HFF-Myc (cell line): Measurements from ENCODE around the gene FLACC1.

ENCODE experiments used
- DNase-seq: peaks from one replicate; pipeline ENCODE4 v3.0.0-alpha.2; 2011; ENCODE audit warnings: low read depth; ENCODE audit errors: extremely low read depth
- H3K4me3 ChIP-seq: replicated peaks from 2 replicates; pipeline ENCODE4 v1.5.1; 2011; ENCODE audit warnings: low read depth, mild to moderate bottlenecking, control low read depth, low read length
- CTCF ChIP-seq: IDR thresholded peaks from 2 replicates; pipeline ENCODE4 v1.5.1; 2012; ENCODE audit warnings: mild to moderate bottlenecking, low read depth, low read length, control low read depth; ENCODE audit errors: missing control alignments

Gene FLACC1

GRCh38 chr2:201280191-201281040 lies 76.7 kb downstream of the FLACC1 start:
- TF ChIP-seq CTCF, result no peak
- H3K4me3 ChIP-seq, result no peak overlapping the region
- no peak for DNase-seq

- no peak for DNase-seq
- no peak for TF ChIP-seq CTCF
- H3K4me3 ChIP-seq, result no peak overlapping the region
These were observed 78.1 kb downstream of the FLACC1 start for GRCh38 chr2:201279079-201279478.

DNA sequence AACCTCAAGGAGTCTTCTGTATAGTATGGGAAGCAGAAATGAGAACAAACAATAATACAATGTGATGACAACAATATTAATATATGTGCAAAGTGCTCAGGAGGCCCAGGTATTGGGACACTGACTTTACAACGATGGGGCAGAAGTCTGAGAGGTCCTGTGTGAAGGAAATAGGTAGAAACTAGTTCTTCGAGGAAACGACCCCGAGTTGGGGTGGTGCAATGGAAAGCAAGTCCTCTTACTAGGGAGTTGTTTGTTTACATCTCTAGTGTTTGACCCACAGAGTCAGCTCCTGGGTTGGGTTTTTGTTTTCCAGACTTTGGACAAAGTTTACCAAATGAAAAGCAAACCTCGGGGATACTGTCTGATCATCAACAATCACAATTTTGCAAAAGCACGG lies 80.6 kb downstream of the FLACC1 start:
- H3K4me3 ChIP-seq, result no peak overlapping the region
- DNase-seq, result no peak
- no peak for TF ChIP-seq CTCF

GRCh38 chr2:201275990-201276389 lies 81.2 kb downstream of the FLACC1 start:
- no peak for TF ChIP-seq CTCF

GRCh38 chr2:201275069-201275468 lies 82.1 kb downstream of the FLACC1 start:
- TF ChIP-seq CTCF, result no peak
- H3K4me3 ChIP-seq, result no peak overlapping the region
- DNase-seq, result no peak

More at GRCh38 chr2:201275990-201276389, 81.2 kb downstream of the FLACC1 start:
- DNase-seq, result no peak
- H3K4me3 ChIP-seq, result no peak overlapping the region

DNA sequence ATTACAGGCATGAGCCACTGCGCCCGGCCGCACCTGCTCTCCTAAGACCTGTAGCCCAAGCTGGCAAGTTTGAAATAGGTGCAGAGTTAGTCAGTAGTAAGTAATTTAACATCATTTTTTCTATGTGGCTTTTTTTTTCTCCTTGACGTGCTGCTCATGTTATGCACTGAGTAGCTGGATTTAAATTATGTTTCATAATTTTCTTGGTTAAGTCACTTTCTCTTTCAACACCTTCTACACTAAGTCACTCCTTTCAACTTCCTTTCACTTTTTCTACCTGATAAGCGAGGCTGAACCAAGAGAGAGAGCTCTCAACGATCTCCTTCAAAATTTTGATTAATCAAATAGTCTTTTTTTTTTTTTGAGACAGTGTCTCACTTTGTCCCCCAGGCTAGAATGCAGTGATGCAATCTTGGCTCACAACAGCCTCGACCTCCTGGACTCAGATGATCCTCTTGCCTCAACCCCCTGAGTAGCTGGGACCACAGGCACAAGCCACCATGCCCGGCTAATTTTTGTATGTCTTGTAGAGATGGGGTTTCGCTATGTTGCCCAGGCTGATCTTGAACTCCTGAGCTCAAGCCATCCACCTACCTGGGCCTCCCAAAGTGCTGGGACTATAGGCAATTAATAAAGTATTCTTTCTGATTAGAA lies 83.7 kb downstream of the FLACC1 start:
- TF ChIP-seq CTCF, result no peak
- no peak for DNase-seq
- no peak overlapping the region for H3K4me3 ChIP-seq
